Measurements from ENCODE around the gene CCDC8. TPM values are rescaled to one million over a fixed set of nuclear protein-coding genes. Genes with fewer than 3 reads are reported as not detected.

CCDC8 gene
- total RNA-seq = 22.0 and 34.7 TPM in 2 replicates

GRCh38 chr19:46413262-46414031, at the start of gene CCDC8:
CCDC8 (minus strand) TSS chr19:46413564; CDS start chr19:46412810, 754 bp downstream.

GRCh38 chr19:46428239-46429135, 15.1 kb upstream of the CCDC8 start, which contains the start of gene PNMA8C:
PNMA8C (minus strand) TSS chr19:46428936; CDS start chr19:46428359, 577 bp downstream.

Other genes starting within 250 kb of the CCDC8 start
- not detected in 2 replicates for gene IGFL1, start 183.8 kb downstream of the CCDC8 start, total RNA-seq
- 0.14 and 0.28 TPM in 2 replicates for gene HIF3A, start 116.5 kb downstream of the CCDC8 start, total RNA-seq
- 46.5 and 51.3 TPM in 2 replicates for gene PPP5C, start 66.5 kb downstream of the CCDC8 start, total RNA-seq
- 0.09 and 0.14 TPM in 2 replicates for gene PNMA8C, start 15.4 kb upstream of the CCDC8 start, total RNA-seq
- gene PNMA8A, start 58.0 kb upstream of the CCDC8 start, total RNA-seq = 1.4 and 2.1 TPM in 2 replicates
- 1.4 and 2.2 TPM in 2 replicates for gene PNMA8B, start 82.3 kb upstream of the CCDC8 start, total RNA-seq
- 115 and 134 TPM in 2 replicates for gene CALM3, start 187.8 kb upstream of the CCDC8 start, total RNA-seq
- 2.3 and 3.0 TPM in 2 replicates for gene PTGIR, start 211.5 kb upstream of the CCDC8 start, total RNA-seq
- not detected in 2 replicates for gene GNG8, start 222.6 kb upstream of the CCDC8 start, total RNA-seq
- 2.4 and 4.0 TPM in 2 replicates for gene DACT3, start 247.6 kb upstream of the CCDC8 start, total RNA-seq